ENCODE data around the gene PDZD8. TPM values are rescaled to one million over a fixed set of nuclear protein-coding genes. Genes with fewer than 3 reads are reported as not detected.

PDZD8 gene
- total RNA-seq, 4 donors from 2014 or later: 28.6 to 54.3 (median 34.8) TPM

DNA sequence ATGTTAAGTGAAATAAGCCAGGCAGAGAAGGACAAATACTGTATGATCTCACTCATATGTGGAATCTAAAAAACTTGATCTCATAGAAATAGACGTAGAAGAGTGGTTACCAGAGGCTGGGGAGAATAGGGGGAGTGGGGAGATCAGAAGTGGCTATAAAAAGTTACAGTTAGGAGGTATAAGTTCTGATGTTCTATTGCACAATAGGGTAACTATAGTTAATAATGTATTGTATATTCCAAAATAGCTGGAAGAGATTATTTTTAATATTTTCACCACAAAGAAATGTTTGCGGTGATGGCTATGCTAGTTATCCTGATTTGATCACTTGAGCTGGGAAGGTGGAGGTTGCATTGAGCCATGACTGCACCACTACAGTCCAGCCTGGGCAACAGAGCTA lies 80.5 kb downstream of the PDZD8 start:
- TF ChIP-seq, protein P1, sequence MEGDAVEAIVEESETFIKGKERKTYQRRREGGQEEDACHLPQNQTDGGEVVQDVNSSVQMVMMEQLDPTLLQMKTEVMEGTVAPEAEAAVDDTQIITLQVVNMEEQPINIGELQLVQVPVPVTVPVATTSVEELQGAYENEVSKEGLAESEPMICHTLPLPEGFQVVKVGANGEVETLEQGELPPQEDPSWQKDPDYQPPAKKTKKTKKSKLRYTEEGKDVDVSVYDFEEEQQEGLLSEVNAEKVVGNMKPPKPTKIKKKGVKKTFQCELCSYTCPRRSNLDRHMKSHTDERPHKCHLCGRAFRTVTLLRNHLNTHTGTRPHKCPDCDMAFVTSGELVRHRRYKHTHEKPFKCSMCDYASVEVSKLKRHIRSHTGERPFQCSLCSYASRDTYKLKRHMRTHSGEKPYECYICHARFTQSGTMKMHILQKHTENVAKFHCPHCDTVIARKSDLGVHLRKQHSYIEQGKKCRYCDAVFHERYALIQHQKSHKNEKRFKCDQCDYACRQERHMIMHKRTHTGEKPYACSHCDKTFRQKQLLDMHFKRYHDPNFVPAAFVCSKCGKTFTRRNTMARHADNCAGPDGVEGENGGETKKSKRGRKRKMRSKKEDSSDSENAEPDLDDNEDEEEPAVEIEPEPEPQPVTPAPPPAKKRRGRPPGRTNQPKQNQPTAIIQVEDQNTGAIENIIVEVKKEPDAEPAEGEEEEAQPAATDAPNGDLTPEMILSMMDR (IDR thresholded peaks at IDR 0.05; ENCODE audit: low read depth): no peak

DNA sequence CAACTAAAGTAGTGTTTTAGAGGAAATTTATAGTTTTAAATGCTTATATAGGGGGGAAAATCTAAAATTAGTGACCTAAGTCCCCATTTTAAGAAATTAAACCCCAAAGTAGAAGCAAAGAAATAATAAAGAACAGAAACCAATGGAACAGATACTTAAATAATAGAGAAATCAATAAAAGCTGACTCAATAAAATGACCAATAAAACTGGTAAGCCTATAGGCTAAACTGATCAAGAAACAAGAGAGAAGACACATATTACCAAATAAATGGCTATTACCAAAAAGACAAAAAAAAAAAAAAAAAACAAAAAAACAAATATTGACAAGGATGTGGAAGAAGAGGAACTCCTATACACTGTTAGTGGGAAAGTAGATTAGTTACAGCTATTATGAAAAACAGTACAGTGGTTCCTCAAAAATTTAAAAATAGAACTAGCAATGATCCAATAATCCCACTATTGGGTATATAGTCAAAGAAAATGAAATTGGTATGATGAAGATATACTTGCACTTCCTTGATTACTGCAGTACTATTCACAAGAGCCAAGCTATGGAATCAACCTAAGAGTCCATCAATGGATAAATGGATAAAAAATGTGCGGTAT lies 81.1 kb downstream of the PDZD8 start:
- TF ChIP-seq, protein P1 (IDR thresholded peaks at IDR 0.05; ENCODE audit: low read depth): no peak

GRCh38 chr10:117284716-117285494 lies 90.3 kb downstream of the PDZD8 start:
- TF ChIP-seq, protein P1 (IDR thresholded peaks at IDR 0.05; ENCODE audit: low read depth): no peak

GRCh38 chr10:117277675-117278074 lies 97.6 kb downstream of the PDZD8 start:
- TF ChIP-seq, protein P1 (IDR thresholded peaks at IDR 0.05; ENCODE audit: low read depth): no peak

DNA sequence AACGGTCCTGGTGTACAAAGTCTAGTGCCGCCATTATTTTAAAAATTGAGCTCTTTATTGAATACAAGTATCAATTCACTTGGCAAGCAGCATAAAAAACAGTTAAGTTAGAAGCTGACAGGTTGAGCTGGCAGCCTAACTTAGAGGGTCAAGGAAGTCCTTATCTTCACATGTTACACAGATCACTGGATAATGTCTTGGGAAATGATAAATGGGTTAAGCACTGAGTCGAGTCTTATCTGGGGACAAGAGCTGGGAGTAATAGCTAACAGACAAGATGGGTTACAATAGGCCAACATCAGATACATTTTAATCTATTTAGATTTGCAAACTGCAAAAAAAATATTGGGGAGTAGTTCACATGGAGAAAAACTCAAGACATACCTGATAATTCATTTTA lies 100.1 kb downstream of the PDZD8 start:
- TF ChIP-seq, protein P1 (IDR thresholded peaks at IDR 0.05; ENCODE audit: low read depth): no peak

DNA sequence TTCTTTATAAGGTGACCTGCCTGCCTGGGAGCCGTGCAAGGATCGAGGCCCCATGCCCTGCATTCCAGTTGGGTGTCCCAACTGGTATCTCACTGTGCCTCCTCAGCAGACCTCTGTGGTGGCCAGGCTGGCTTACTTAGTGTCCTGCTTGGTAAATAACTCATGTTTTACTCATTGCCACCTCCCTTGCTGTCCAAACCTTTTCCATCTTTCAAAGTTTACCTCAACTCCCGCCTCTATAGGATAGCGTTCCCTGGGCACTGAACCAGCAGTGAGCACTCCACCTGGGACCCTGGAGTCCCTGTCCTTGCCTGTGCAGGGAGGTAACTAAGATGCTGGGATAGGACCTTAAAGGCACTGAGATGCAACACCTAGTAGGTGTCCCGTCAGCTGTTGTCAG lies 100.7 kb downstream of the PDZD8 start:
- TF ChIP-seq, protein P1 (IDR thresholded peaks at IDR 0.05; ENCODE audit: low read depth): no peak

DNA sequence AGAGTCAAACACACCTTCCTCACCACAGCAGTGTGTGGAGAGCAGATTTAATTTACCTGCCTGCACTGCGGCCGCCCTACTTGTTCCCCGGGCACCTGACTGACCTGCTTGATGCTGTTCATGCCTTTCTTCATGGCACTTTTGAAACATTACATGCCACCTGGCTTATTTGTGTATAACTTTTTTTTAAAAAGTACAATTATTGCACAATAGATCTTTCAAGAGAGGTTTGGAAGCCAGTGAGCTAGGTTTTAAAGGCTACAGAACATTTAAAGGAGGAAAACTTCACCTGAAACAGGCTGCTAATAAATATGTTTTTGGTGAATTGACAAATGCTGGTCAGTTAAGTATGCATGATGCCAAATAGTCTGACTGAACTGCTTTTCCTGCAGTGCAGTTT lies 101.3 kb downstream of the PDZD8 start:
- TF ChIP-seq, protein P1 (IDR thresholded peaks at IDR 0.05; ENCODE audit: low read depth): no peak

Data from subcutaneous adipose tissue (tissue), 4 donors.